OCI-LY7 (cell line): ENCODE results near the gene CYP2E1. TPM values are rescaled to one million over a fixed set of nuclear protein-coding genes. Genes with fewer than 3 reads are reported as not detected.
"Not testable (repeated sequence)": the region's sequence is repeated elsewhere in the genome, so short reads cannot be mapped to it uniquely, and the experiment has no call there.

Experiments
- BruUV-seq: library from RNA; stranded (reverse); fragments of 400-500 nt; replicated peaks from 2 replicates; lab custom pipeline; 2021; lab: Mats Ljungman, UMichigan
- CTCF ChIA-PET: fragments of 300-600 bp; sonication (Branson Sonifier 250); formaldehyde crosslinking; loops from one replicate; lab custom pipeline; 2022; ENCODE audit warnings: antibody characterized with exemption; ENCODE audit not compliant: unreplicated experiment; lab: Charles Lee
- POLR2A ChIA-PET: fragments of 300-600 bp; sonication (Branson Sonifier 250); formaldehyde crosslinking; loops from one replicate; lab custom pipeline; 2022; ENCODE audit warnings: antibody characterized with exemption; lab: Charles Lee
- DNase-seq: peaks from one replicate; pipeline ENCODE4 v3.0.0-alpha.2; 2015; ENCODE audit warnings: low spot score
- H2AFZ ChIP-seq: fragments of 200-600 bp; sonication (generic), shearing (Covaris generic); 2 replicates; pipeline ENCODE4 v1.6.1; 2014; ENCODE audit warnings: mild to moderate bottlenecking, antibody characterized with exemption, low read length, moderate library complexity
- H3K27ac ChIP-seq: fragments of 200-600 bp; sonication (generic); 2 replicates; pipeline ENCODE4 v1.5.1; 2014; ENCODE audit warnings: mixed run types, low read depth, mild to moderate bottlenecking, moderate library complexity, low read length, inconsistent platforms; ENCODE audit not compliant: poor library complexity, severe bottlenecking
- H3K36me3 ChIP-seq: fragments of 200-600 bp; sonication (generic); 2 replicates; pipeline ENCODE4 v1.6.1; 2014; ENCODE audit warnings: mild to moderate bottlenecking, antibody characterized with exemption, low read length, moderate library complexity, mixed read lengths; ENCODE audit not compliant: insufficient read depth
- H3K4me1 ChIP-seq: fragments of 200-600 bp; sonication (generic); 2 replicates; pipeline ENCODE4 v1.5.1; 2014; ENCODE audit warnings: mild to moderate bottlenecking, low read length; ENCODE audit not compliant: insufficient read depth, poor library complexity, severe bottlenecking
- H3K4me2 ChIP-seq: fragments of 200-600 bp; sonication (generic); 2 replicates; pipeline ENCODE4 v1.6.1; 2014; ENCODE audit warnings: mild to moderate bottlenecking, low read length
- H3K4me3 ChIP-seq: fragments of 200-600 bp; sonication (generic); 2 replicates; pipeline ENCODE4 v1.5.1; 2014; ENCODE audit warnings: mild to moderate bottlenecking, low read depth, low read length; ENCODE audit not compliant: poor library complexity, severe bottlenecking
- H3K79me2 ChIP-seq: fragments of 200-600 bp; sonication (generic); 2 replicates; pipeline ENCODE4 v1.6.1; 2016; ENCODE audit warnings: low read depth, mild to moderate bottlenecking, low read length, moderate library complexity, mixed read lengths; ENCODE audit not compliant: insufficient read depth
- H3K9me2 ChIP-seq: fragments of 200-600 bp; sonication (generic); 2 replicates; pipeline ENCODE4 v1.6.1; 2016; ENCODE audit warnings: mild to moderate bottlenecking, low read length, mixed read lengths; ENCODE audit not compliant: insufficient read depth
- H3K9me3 ChIP-seq: fragments of 200-600 bp; sonication (generic); 2 replicates; pipeline ENCODE4 v1.6.1; 2014; ENCODE audit warnings: mild to moderate bottlenecking, mixed run types, low read length, mixed read lengths
- H4K20me1 ChIP-seq: fragments of 200-600 bp; sonication (generic); 2 replicates; pipeline ENCODE4 v1.6.1; 2014; ENCODE audit warnings: mild to moderate bottlenecking, antibody characterized with exemption, low read length, moderate library complexity, mixed read lengths; ENCODE audit not compliant: insufficient read depth
- EZH2phosphoT487 ChIP-seq: fragments of 200-600 bp; sonication (generic); IDR thresholded peaks from 2 replicates; pipeline ENCODE4 v1.6.1; 2018; ENCODE audit warnings: low read depth, borderline replicate concordance, mild to moderate bottlenecking, mixed run types, antibody characterized with exemption, low read length, moderate library complexity, mixed read lengths
- intact Hi-C: fragments of 100-400 bp; cut with micrococcal nuclease; formaldehyde crosslinking; loops from one replicate; pipeline ENCODE4 v1.10.0; 2022; ENCODE audit not compliant: unreplicated experiment
- total RNA-seq, 2 experiments: library from RNA; depleted of rRNA in 1 of 2; stranded (reverse); fragments of >200 nt in 1 of 2; shearing (Covaris generic) in 1 of 2; gene quantifications; 2 replicates each; pipeline ENCODE4 v1.2.3, GENCODE V29; 2014 to 2022
- TF ChIP-seq, protein P1 (sequence below): fragments of 200-600 bp; sonication (generic); conservative IDR thresholded peaks from 2 replicates; pipeline ENCODE4 v1.5.1; 2014; ENCODE audit warnings: mild to moderate bottlenecking, antibody characterized with exemption, low read length, moderate library complexity, mixed read lengths

Gene CYP2E1
- total RNA-seq, 2 experiments from 2014 or later, result 1.7 to 1.9 TPM

DNA sequence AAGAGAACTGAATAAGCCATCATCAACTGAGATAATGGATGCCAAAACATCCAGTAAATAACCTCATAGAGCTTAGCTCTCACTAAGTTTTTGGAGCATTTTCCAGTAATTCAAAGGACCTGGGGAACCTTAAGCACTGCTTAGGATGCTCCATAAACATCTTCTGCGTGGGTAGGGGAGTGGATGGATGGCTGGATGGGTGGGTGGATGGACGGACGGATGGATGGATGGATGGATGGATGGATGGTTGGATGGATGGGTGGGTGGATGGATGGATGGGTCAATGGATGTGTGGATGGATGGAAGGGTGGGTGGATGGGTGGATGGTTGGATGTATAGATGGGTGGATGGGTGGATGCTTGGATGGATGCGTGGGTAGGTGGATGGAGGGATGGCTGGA is 9.0 kb downstream of the CYP2E1 start:
- Histone ChIP-seq H3K9me2 (no peaks in the 10 kb centered on the region), H4K20me1 (no peaks in the 10 kb centered on the region), H3K36me3 (no peaks in the 10 kb centered on the region), H3K27ac (no peak overlapping the region), H3K79me2 (no peaks in the 10 kb centered on the region), H2AFZ (no peak overlapping the region), H3K4me1 (no peaks in the 10 kb centered on the region), H3K9me3 (no peaks in the 10 kb centered on the region), H3K4me3 (no peak overlapping the region), H3K4me2 (no peak overlapping the region)
- BruUV-seq, result no TSS peak
- ChIA-PET CTCF (no interaction called here), POLR2A (no interaction called here)
- intact Hi-C loops, result no loop called here
- TF ChIP-seq, protein P1, sequence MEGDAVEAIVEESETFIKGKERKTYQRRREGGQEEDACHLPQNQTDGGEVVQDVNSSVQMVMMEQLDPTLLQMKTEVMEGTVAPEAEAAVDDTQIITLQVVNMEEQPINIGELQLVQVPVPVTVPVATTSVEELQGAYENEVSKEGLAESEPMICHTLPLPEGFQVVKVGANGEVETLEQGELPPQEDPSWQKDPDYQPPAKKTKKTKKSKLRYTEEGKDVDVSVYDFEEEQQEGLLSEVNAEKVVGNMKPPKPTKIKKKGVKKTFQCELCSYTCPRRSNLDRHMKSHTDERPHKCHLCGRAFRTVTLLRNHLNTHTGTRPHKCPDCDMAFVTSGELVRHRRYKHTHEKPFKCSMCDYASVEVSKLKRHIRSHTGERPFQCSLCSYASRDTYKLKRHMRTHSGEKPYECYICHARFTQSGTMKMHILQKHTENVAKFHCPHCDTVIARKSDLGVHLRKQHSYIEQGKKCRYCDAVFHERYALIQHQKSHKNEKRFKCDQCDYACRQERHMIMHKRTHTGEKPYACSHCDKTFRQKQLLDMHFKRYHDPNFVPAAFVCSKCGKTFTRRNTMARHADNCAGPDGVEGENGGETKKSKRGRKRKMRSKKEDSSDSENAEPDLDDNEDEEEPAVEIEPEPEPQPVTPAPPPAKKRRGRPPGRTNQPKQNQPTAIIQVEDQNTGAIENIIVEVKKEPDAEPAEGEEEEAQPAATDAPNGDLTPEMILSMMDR, result no peak
- TF ChIP-seq EZH2phosphoT487, result no peak
- DNase-seq, result no peak

DNA sequence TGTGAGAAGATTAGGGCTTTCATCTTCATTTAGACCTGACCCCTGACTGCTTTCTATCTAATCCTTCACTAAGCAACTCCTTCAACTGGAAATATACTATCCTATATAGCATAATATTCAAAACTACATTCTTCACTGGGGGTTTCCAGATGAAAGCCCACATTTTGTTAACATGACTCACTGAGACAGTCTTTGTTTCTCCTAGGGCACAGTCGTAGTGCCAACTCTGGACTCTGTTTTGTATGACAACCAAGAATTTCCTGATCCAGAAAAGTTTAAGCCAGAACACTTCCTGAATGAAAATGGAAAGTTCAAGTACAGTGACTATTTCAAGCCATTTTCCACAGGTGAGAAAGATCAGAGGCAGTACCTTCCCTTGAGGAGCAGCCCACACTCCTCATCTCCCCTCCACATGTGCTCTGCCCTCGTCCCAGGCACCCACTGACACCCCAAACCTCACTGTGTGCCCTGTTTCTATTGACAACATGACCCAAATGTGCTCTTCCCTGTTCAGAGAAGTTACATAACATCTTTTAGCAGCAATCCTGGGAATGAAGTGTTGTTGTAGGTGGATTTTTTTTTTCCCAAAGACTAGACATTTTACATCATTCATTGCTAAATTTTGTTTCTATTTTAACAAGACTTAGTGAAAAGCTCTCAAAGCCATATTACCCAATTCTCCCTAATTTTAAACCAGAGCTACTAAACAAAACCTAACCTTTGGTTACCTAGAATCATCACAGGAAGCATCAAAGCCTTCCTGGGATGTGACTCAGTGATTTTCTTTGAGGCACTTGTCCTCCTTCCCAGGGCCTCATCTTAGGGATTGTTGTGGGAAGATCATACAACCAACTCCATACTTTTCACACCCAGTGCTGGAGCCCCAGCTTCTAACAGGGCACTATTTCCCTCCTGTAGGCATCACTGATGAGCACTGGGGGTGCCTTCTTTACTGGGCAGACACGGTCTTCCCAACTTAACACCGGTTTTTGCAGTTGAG is 10.7 kb downstream of the CYP2E1 start:
- no peak for TF ChIP-seq EZH2phosphoT487
- TF ChIP-seq, protein P1, result no peak
- BruUV-seq, result no TSS peak
- ChIA-PET CTCF (no interaction called here), POLR2A (interaction anchor here (0.6 kb wide), 1 partner anchor 761 kb away, joined by 3 read pairs; no protein-coding TSS in a partner anchor)
- Histone ChIP-seq H3K9me3 (no peaks in the 10 kb centered on the region), H3K36me3 (no peaks in the 10 kb centered on the region), H3K79me2 (no peaks in the 10 kb centered on the region), H3K4me1 (no peaks in the 10 kb centered on the region), H3K27ac (no peak overlapping the region), H2AFZ (no peak overlapping the region), H3K4me2 (no peak overlapping the region), H3K4me3 (no peak overlapping the region), H4K20me1 (no peaks in the 10 kb centered on the region), H3K9me2 (no peaks in the 10 kb centered on the region)
- intact Hi-C loops, result no loop called here
- DNase-seq, result no peak

DNA sequence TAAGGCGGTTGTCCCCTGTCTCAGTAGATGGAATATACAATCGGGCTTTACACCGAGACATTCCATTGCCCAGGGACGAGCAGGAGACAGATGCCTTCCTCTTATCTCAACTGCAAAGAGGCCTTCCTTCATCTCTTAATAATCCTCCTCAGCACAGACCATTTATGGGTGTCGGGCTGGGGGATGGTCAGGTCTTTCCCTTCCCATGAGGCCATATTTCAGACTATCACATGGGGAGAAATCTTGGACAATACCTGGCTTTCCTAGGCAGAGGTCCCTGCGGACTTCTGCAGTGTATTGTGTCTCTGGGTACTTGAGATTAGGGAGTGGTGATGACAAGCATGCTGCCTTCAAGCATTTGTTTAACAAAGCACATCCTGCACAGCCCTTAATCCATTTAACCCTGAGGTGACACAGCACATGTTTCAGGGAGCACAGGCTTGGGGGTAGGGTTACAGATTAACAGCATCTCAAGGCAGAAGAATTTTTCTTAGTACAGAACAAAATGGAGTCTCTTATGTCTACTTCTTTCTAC is 14.3 kb downstream of the CYP2E1 start:
- intact Hi-C loops, result not testable (repeated sequence)

More for the DNA sequence above, 14.3 kb downstream of the CYP2E1 start:
- H3K4me1 ChIP-seq, H3K36me3 ChIP-seq, POLR2A ChIA-PET, H3K27ac ChIP-seq, H3K4me2 ChIP-seq, H3K4me3 ChIP-seq, H3K9me2 ChIP-seq, H2AFZ ChIP-seq, H4K20me1 ChIP-seq, BruUV-seq, H3K9me3 ChIP-seq, CTCF ChIA-PET, DNase-seq, H3K79me2 ChIP-seq: not testable (repeated sequence)
